Subcutaneous adipose tissue (tissue), 4 donors: ENCODE measurements around the gene VWA3B. TPM values are rescaled to one million over a fixed set of nuclear protein-coding genes. Genes with fewer than 3 reads are reported as not detected.

Experiments used
- CTCF ChIP-seq: fragments of 450-650 bp; IDR thresholded peaks from one replicate; pipeline ENCODE4 v1.5.1; 2016; ENCODE audit warnings: low read depth, mild to moderate bottlenecking, control low read depth, antibody characterized with exemption, moderate library complexity
- total RNA-seq, 4 donors: library from RNA; depleted of rRNA; stranded (reverse); fragments of >200 nt; gene quantifications; one replicate each; pipeline ENCODE4 v1.1.0, GENCODE V29; 2016

Gene VWA3B
- total RNA-seq, 4 donors from 2014 or later, result not detected

DNA sequence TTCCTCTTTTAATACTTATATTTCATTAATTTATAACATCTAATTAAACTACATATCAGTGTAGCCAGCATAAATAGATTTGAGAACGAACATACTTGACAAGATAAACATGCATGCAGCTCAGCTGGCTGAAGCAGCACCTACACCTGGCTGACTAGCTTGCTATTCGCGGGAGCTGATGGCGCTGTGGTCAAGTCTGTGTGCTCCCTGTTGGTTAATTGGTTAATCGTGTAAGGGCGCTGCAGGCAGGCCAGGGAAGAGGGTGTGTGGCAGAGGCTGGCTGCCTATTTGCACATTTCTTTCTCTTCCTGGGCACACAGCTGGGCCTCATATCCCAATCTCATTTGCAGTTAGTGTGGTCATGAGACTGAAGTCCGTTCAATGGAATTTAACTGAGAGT is 14.5 kb upstream of the VWA3B start:
- TF ChIP-seq CTCF, result no peak

DNA sequence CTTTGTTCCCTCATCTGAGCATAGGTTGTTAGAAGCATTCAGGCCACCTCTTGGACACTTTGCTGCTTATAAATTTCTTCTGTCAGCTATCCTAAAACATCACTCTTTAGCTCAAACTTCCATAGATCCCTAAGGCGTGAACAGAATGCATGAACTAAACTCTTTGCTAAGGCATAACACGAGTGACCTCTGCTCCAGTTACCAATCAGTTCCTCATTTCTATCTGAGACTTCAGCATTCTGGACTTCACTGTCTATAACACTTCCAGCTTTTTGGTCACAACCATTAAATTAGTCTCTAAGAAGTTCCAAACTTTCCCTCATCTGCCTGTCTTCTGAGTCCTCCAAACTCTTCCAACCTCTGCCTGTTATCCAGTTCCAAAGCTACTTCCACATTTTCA is 8.3 kb upstream of the VWA3B start:
- no peak for TF ChIP-seq CTCF

GRCh38 chr2:98084151-98084868 is 2.7 kb upstream of the VWA3B start:
- TF ChIP-seq CTCF, result no peak

- no peak for TF ChIP-seq CTCF
Measured at GRCh38 chr2:98084869-98085238, 2.1 kb upstream of the VWA3B start.

DNA sequence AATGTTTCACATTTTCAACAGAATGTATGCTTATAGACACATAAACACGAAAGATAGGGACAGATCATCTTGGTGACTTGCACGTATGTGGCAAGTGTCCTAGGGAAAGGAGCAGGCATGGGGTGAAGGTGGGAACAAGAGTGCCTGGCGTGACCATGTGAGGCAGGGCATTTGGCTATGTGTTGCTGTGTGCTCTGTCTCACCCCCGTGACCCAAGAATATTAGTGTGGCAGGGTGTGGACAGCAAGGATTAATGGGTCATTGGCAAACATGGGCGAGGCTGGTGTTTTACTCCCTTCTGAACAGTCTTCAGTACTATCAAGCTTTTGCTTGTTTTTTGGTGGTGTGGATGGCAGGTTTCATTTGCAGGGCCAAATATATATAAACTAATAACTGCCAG is 1.3 kb upstream of the VWA3B start:
- no peak for TF ChIP-seq CTCF

DNA sequence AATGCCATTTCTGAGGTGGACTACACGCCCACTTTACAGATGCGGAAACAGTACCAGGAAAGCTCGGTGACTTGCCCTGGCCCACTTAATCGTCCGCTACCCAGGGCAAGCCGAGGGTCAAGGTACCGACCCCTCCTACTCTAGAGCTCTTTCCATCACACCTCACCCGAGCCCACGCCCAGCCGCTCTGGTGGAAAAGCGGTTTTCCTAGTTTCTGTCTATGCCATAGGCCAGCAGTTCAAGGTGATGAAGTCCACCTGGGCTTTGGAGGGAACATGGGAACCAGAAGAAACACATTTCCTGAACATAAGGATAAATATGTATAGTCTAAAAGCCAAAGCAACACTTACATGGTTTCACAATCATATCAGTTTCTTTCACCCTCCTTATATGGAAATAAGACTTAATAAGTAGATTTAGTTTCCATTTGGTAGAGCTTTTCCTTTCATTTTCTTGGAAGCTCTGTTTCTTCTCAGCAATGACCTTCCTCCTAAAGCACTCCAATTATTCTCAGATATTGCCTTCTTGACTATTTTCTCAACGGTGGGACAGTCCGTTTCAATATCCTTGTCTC is 567 bp downstream of the VWA3B start:
- no peak for TF ChIP-seq CTCF

- TF ChIP-seq CTCF, result no peak
Measured at GRCh38 chr2:98088261-98088660, 1.3 kb downstream of the VWA3B start.
